Bronchial epithelial cell (primary cell): Measurements from ENCODE around the gene TMEM81. TPM values are rescaled to one million over a fixed set of nuclear protein-coding genes. Genes with fewer than 3 reads are reported as not detected.
A peak's percentile ranks its signal among the peaks of the same experiment; 100 is the strongest.

Experiments
- DNase-seq: peaks from one replicate; pipeline ENCODE4 v3.0.0-alpha.2; 2010; ENCODE audit warnings: low read depth
- FAIRE-seq: peaks from 2 replicates; lab custom pipeline; 2011; peaks lifted over from hg19 to GRCh38; lab: Jason Lieb, UNC
- H3K27me3 ChIP-seq: 2 replicates; pipeline ENCODE4 v1.5.1; 2011; ENCODE audit warnings: low read length; ENCODE audit not compliant: control insufficient read depth, insufficient read depth
- H3K36me3 ChIP-seq: 2 replicates; pipeline ENCODE4 v1.5.1; 2011; ENCODE audit warnings: low read length; ENCODE audit not compliant: control insufficient read depth, insufficient read depth
- H3K4me3 ChIP-seq: 2 replicates; pipeline ENCODE4 v1.5.1; 2011; ENCODE audit warnings: mild to moderate bottlenecking, low read depth, low read length, control low read depth
- CTCF ChIP-seq: IDR thresholded peaks from 2 replicates; pipeline ENCODE4 v1.5.1; 2011; ENCODE audit warnings: mild to moderate bottlenecking, moderate library complexity, low read length, control low read depth, inconsistent platforms; ENCODE audit not compliant: insufficient read depth, severe bottlenecking
- total RNA-seq: library from RNA; depleted of rRNA; stranded (reverse); fragments of >200 nt; gene quantifications from 2 replicates; pipeline ENCODE4 v1.2.1, GENCODE V29; 2014

TMEM81 gene
- total RNA-seq, 1 donor from 2014 or later: 1.6 TPM

- no peak for TF ChIP-seq CTCF
- FAIRE-seq: no peak
These were observed 38.2 kb upstream of the TMEM81 start for GRCh38 chr1:205122489-205122882.

GRCh38 chr1:205121660-205122488 lies 37.6 kb upstream of the TMEM81 start, which contains the start of gene RBBP5:
Gene RBBP5 (minus strand): TSS chr1:205121978. CDS start chr1:205121873, 105 bp downstream.
- TF ChIP-seq CTCF: peak; percentile 80
- Histone ChIP-seq H3K36me3 (no peaks in the 10 kb centered on the region), H3K27me3 (no peaks in the 10 kb centered on the region), H3K4me3 (peak within 1 kb of the TSS; percentile 70)
- DNase-seq (peak; percentile 93), FAIRE-seq (no peak)

More at GRCh38 chr1:205122489-205122882, 38.2 kb upstream of the TMEM81 start:
- peak overlapping the region; percentile 70 for H3K4me3 ChIP-seq
- no peaks in the 10 kb centered on the region for H3K27me3 ChIP-seq
- H3K36me3 ChIP-seq: no peaks in the 10 kb centered on the region
- no peak for DNase-seq

GRCh38 chr1:205118752-205119151 lies 34.5 kb upstream of the TMEM81 start:
- Histone ChIP-seq H3K27me3 (no peaks in the 10 kb centered on the region), H3K4me3 (no peak overlapping the region), H3K36me3 (no peaks in the 10 kb centered on the region)
- no peak for FAIRE-seq
- no peak for TF ChIP-seq CTCF
- no peak for DNase-seq

- Histone ChIP-seq H3K36me3 (peaks cover 3% of the 10 kb centered on the region), H3K4me3 (no peak overlapping the region), H3K27me3 (no peaks in the 10 kb centered on the region)
- TF ChIP-seq CTCF: no peak
- DNase-seq: no peak
- no peak for FAIRE-seq
These were observed 27.1 kb upstream of the TMEM81 start for GRCh38 chr1:205111354-205111753.

GRCh38 chr1:205109711-205110110 lies 25.5 kb upstream of the TMEM81 start:
- DNase-seq (no peak), FAIRE-seq (no peak)
- Histone ChIP-seq H3K36me3 (peaks cover 8% of the 10 kb centered on the region), H3K4me3 (no peak overlapping the region), H3K27me3 (no peaks in the 10 kb centered on the region)
- TF ChIP-seq CTCF: no peak
